Measurements from ENCODE around the gene SLC24A3.

DNA sequence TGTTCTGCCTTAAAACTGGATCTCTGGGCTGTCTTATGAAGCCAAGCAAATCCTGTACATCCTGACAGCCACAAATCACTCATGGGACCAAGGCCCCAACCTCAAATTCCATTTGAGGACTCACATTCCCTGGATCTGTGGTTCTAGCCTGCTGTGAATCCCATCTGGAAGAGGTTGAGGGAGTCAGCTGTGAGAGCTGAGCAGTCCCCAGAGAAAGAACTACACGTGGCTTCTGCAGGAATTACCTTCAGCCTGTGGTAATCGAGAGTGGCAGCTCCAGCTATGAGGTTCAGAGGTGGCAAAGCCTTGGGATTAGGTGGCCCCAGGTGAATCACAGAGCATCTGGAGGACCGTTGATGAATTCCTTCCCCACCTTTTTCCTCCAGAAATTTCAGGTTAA, 245.2 kb downstream of the SLC24A3 start:
- TF ChIP-seq POLR2A (IDR thresholded peaks at IDR 0.05): no peak
- TF ChIP-seq, protein P1, sequence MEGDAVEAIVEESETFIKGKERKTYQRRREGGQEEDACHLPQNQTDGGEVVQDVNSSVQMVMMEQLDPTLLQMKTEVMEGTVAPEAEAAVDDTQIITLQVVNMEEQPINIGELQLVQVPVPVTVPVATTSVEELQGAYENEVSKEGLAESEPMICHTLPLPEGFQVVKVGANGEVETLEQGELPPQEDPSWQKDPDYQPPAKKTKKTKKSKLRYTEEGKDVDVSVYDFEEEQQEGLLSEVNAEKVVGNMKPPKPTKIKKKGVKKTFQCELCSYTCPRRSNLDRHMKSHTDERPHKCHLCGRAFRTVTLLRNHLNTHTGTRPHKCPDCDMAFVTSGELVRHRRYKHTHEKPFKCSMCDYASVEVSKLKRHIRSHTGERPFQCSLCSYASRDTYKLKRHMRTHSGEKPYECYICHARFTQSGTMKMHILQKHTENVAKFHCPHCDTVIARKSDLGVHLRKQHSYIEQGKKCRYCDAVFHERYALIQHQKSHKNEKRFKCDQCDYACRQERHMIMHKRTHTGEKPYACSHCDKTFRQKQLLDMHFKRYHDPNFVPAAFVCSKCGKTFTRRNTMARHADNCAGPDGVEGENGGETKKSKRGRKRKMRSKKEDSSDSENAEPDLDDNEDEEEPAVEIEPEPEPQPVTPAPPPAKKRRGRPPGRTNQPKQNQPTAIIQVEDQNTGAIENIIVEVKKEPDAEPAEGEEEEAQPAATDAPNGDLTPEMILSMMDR (IDR thresholded peaks at IDR 0.05): no peak
- TF ChIP-seq POLR2AphosphoS5 (IDR thresholded peaks at IDR 0.05): no peak

Measured in suprapubic skin (tissue), 4 donors.